Rectal smooth muscle tissue (tissue), 1 donor: Measurements from ENCODE around the gene PLOD2.

Source experiments
- H3K27ac ChIP-seq: one replicate; pipeline ENCODE4 v1.7.0; 2013; ENCODE audit warnings: low read depth, low read length, inconsistent platforms
- H3K27me3 ChIP-seq: one replicate; pipeline ENCODE4 v1.7.0; 2013; ENCODE audit warnings: low read length; ENCODE audit not compliant: control insufficient read depth, insufficient read depth
- H3K36me3 ChIP-seq: one replicate; pipeline ENCODE4 v1.7.0; 2013; ENCODE audit warnings: low read length; ENCODE audit not compliant: control insufficient read depth, insufficient read depth
- H3K4me1 ChIP-seq: one replicate; pipeline ENCODE4 v1.7.0; 2013; ENCODE audit warnings: low read length; ENCODE audit not compliant: control insufficient read depth, insufficient read depth
- H3K4me3 ChIP-seq: one replicate; pipeline ENCODE4 v1.7.0; 2013; ENCODE audit warnings: low read length
- H3K9ac ChIP-seq: one replicate; pipeline ENCODE4 v1.7.0; 2013; ENCODE audit warnings: low read length

PLOD2 gene

GRCh38 chr3:146050691-146051090, 110.3 kb downstream of the PLOD2 start:
- Histone ChIP-seq H3K36me3 (no peaks in the 10 kb centered on the region), H3K27me3 (no peaks in the 10 kb centered on the region), H3K27ac (no peak overlapping the region), H3K4me1 (no peaks in the 10 kb centered on the region), H3K9ac (no peak overlapping the region), H3K4me3 (no peak overlapping the region)

GRCh38 chr3:146047485-146047884, 113.5 kb downstream of the PLOD2 start:
- Histone ChIP-seq H3K27me3 (no peaks in the 10 kb centered on the region), H3K27ac (no peak overlapping the region), H3K9ac (no peak overlapping the region), H3K36me3 (no peaks in the 10 kb centered on the region), H3K4me3 (no peak overlapping the region), H3K4me1 (no peaks in the 10 kb centered on the region)

- Histone ChIP-seq H3K36me3 (no peaks in the 10 kb centered on the region), H3K27ac (no peak overlapping the region), H3K4me3 (no peak overlapping the region), H3K9ac (no peak overlapping the region), H3K27me3 (no peaks in the 10 kb centered on the region), H3K4me1 (no peaks in the 10 kb centered on the region)
Observed at GRCh38 chr3:146044046-146044445, 116.9 kb downstream of the PLOD2 start.

- H3K36me3 ChIP-seq = no peaks in the 10 kb centered on the region
- H3K4me1 ChIP-seq = no peaks in the 10 kb centered on the region
- H3K4me3 ChIP-seq = no peak overlapping the region
- no peak overlapping the region for H3K27ac ChIP-seq
- H3K27me3 ChIP-seq = no peaks in the 10 kb centered on the region
- H3K9ac ChIP-seq = no peak overlapping the region
Observed at GRCh38 chr3:146040630-146041029, 120.4 kb downstream of the PLOD2 start.

GRCh38 chr3:146037697-146038096, 123.3 kb downstream of the PLOD2 start:
- Histone ChIP-seq H3K4me3 (no peak overlapping the region), H3K27ac (no peak overlapping the region), H3K4me1 (no peaks in the 10 kb centered on the region), H3K9ac (no peak overlapping the region), H3K27me3 (no peaks in the 10 kb centered on the region), H3K36me3 (no peaks in the 10 kb centered on the region)

- no peak overlapping the region for H3K4me3 ChIP-seq
- no peaks in the 10 kb centered on the region for H3K27me3 ChIP-seq
- no peaks in the 10 kb centered on the region for H3K4me1 ChIP-seq
- no peak overlapping the region for H3K27ac ChIP-seq
- H3K36me3 ChIP-seq = no peaks in the 10 kb centered on the region
- H3K9ac ChIP-seq = no peak overlapping the region
Observed at GRCh38 chr3:146036281-146036680, 124.7 kb downstream of the PLOD2 start.

- Histone ChIP-seq H3K36me3 (no peaks in the 10 kb centered on the region), H3K9ac (no peak overlapping the region), H3K27ac (no peak overlapping the region), H3K4me3 (no peak overlapping the region), H3K4me1 (no peaks in the 10 kb centered on the region), H3K27me3 (no peaks in the 10 kb centered on the region)
Observed at GRCh38 chr3:146035366-146035765, 125.6 kb downstream of the PLOD2 start.

- H3K4me1 ChIP-seq = no peaks in the 10 kb centered on the region
- no peak overlapping the region for H3K27ac ChIP-seq
- no peaks in the 10 kb centered on the region for H3K36me3 ChIP-seq
- H3K9ac ChIP-seq = no peak overlapping the region
- H3K4me3 ChIP-seq = no peak overlapping the region
- H3K27me3 ChIP-seq = no peaks in the 10 kb centered on the region
Observed at GRCh38 chr3:146033950-146034349, 127.0 kb downstream of the PLOD2 start.

GRCh38 chr3:146026547-146026946, 134.4 kb downstream of the PLOD2 start:
- Histone ChIP-seq H3K9ac (no peak overlapping the region), H3K4me3 (no peak overlapping the region)

GRCh38 chr3:146024260-146024659, 136.7 kb downstream of the PLOD2 start:
- no peak overlapping the region for H3K27ac ChIP-seq
- no peak overlapping the region for H3K9ac ChIP-seq
- H3K36me3 ChIP-seq = no peaks in the 10 kb centered on the region
- no peaks in the 10 kb centered on the region for H3K4me1 ChIP-seq
- H3K27me3 ChIP-seq = no peaks in the 10 kb centered on the region
- H3K4me3 ChIP-seq = no peak overlapping the region

More at GRCh38 chr3:146026547-146026946, 134.4 kb downstream of the PLOD2 start:
- Histone ChIP-seq H3K27me3 (no peaks in the 10 kb centered on the region), H3K36me3 (no peaks in the 10 kb centered on the region), H3K4me1 (no peaks in the 10 kb centered on the region), H3K27ac (no peak overlapping the region)

GRCh38 chr3:146020969-146021368, 140.0 kb downstream of the PLOD2 start:
- H3K27ac ChIP-seq = no peak overlapping the region
- H3K36me3 ChIP-seq = no peaks in the 10 kb centered on the region
- H3K4me1 ChIP-seq = no peaks in the 10 kb centered on the region
- no peak overlapping the region for H3K4me3 ChIP-seq
- no peak overlapping the region for H3K9ac ChIP-seq
- H3K27me3 ChIP-seq = no peaks in the 10 kb centered on the region

GRCh38 chr3:146019508-146019907, 141.5 kb downstream of the PLOD2 start:
- Histone ChIP-seq H3K4me1 (no peaks in the 10 kb centered on the region), H3K27ac (no peak overlapping the region), H3K9ac (no peak overlapping the region)

More at GRCh38 chr3:146019508-146019907, 141.5 kb downstream of the PLOD2 start:
- Histone ChIP-seq H3K27me3 (no peaks in the 10 kb centered on the region), H3K36me3 (no peaks in the 10 kb centered on the region), H3K4me3 (no peak overlapping the region)
